Smooth muscle cell (in vitro differentiated cells): ENCODE measurements around the gene ZDHHC24. TPM values are rescaled to one million over a fixed set of nuclear protein-coding genes. Genes with fewer than 3 reads are reported as not detected.
"Not testable (repeated sequence)": the region's sequence is repeated elsewhere in the genome, so short reads cannot be mapped to it uniquely, and the experiment has no call there.

Experiments
- DNase-seq: peaks from one replicate; lab custom pipeline; 2025; ENCODE audit not compliant: unreplicated experiment; lab: John Stamatoyannopoulos, UW
- H2AFZ ChIP-seq: fragments of 200-600 bp; sonication (generic); 2 replicates; pipeline ENCODE4 v1.6.0; 2016; ENCODE audit warnings: antibody characterized with exemption, low read depth, mild to moderate bottlenecking
- H3F3A ChIP-seq: fragments of 200-600 bp; sonication (generic); 2 replicates; pipeline ENCODE4 v1.6.0; 2017; ENCODE audit warnings: antibody characterized with exemption, low read depth
- H3K27ac ChIP-seq: fragments of 200-600 bp; sonication (generic); 2 replicates; pipeline ENCODE4 v1.5.1; 2016; ENCODE audit warnings: low read depth, mild to moderate bottlenecking
- H3K27me3 ChIP-seq: fragments of 200-600 bp; sonication (generic); 2 replicates; pipeline ENCODE4 v1.6.1; 2016; ENCODE audit warnings: low read depth, mild to moderate bottlenecking
- H3K36me3 ChIP-seq: fragments of 200-600 bp; sonication (generic); 2 replicates; pipeline ENCODE4 v1.5.1; 2016; ENCODE audit warnings: low read depth
- H3K4me1 ChIP-seq: fragments of 200-600 bp; sonication (generic); 2 replicates; pipeline ENCODE4 v1.5.1; 2016; ENCODE audit warnings: low read depth
- H3K4me2 ChIP-seq: fragments of 200-600 bp; sonication (generic); 2 replicates; pipeline ENCODE4 v1.6.0; 2016; ENCODE audit warnings: mild to moderate bottlenecking
- H3K4me3 ChIP-seq: fragments of 200-600 bp; sonication (generic); 2 replicates; pipeline ENCODE4 v1.5.1; 2016; ENCODE audit warnings: mild to moderate bottlenecking
- H3K79me2 ChIP-seq: fragments of 200-600 bp; sonication (generic); 2 replicates; pipeline ENCODE4 v1.6.0; 2016; ENCODE audit warnings: low read depth, mild to moderate bottlenecking
- H3K9ac ChIP-seq: fragments of 200-600 bp; sonication (generic); 2 replicates; pipeline ENCODE4 v1.6.0; 2016; ENCODE audit warnings: low read depth
- H3K9me3 ChIP-seq: fragments of 200-600 bp; sonication (generic); replicated peaks from 2 replicates; pipeline ENCODE4 v1.5.1; 2016; ENCODE audit warnings: low read depth
- H4K20me1 ChIP-seq: fragments of 200-600 bp; sonication (generic); 2 replicates; pipeline ENCODE4 v1.6.0; 2016; ENCODE audit warnings: low read depth
- WGBS: methylation state at CpG from one replicate; pipeline ENCODE4 v1.1.7; 2016; ENCODE audit warnings: low lambda C conversion rate; 5-methylcytosine and 5-hydroxymethylcytosine counted together
- polyA plus RNA-seq: library from polyadenylated mRNA; unstranded; fragments of >200 nt; fragmentation: Nextera tagmentation; extraction: Ambion mirVana; gene quantifications from 2 replicates; pipeline ENCODE4 v1.2.1, GENCODE V29; 2016
- total RNA-seq: library from RNA; depleted of rRNA; stranded (reverse); fragments of >200 nt; gene quantifications from 2 replicates; pipeline ENCODE4 v1.2.3, GENCODE V29; 2014
- TF ChIP-seq, protein P1 (sequence below): fragments of 200-600 bp; sonication (generic); IDR thresholded peaks from 2 replicates; pipeline ENCODE4 v1.5.1; 2017; ENCODE audit warnings: borderline replicate concordance, mild to moderate bottlenecking, antibody characterized with exemption; ENCODE audit not compliant: insufficient read depth, poor library complexity, severe bottlenecking

ZDHHC24 gene
- total and polyA plus RNA-seq, 2 experiments from 2014 or later = 13.9 to 15.7 TPM

DNA sequence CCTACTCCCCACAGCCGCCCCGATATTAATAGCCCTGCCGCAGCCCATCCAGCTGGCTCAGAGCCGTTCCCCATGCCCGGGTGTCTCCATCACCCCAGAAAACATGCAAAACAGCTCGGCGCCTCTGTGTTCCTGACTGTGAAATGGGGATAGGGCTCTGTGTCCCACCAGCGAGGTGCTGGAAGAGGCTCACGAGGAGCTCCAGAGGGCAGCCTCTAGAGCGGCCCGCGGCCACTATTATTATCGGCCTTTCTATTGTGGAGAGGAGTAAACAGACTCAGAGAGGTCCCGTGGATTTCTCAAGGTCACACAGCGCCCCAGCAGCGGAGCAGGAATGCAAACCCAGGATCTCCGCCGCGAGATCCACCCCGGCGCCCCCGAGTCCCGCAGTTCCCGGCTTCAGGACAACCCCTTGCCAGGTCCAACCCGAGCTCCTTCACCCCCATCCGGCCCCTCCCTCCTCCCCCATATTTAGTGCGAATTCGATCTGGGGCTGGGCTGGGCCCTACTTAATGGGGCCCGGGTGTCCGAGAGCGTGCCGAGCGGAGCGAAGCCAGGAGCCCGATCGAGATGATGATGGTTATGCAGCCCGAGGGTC, 619 bp upstream of the ZDHHC24 start, which contains the start of gene ACTN3:
Gene ACTN3, plus strand, starts transcription at position 536 of the 598 bp plus-strand sequence. Its CDS starts 35 bp downstream, at position 571.
- Histone ChIP-seq H3K79me2 (peaks cover 6% of the 10 kb centered on the region), H3K36me3 (no peaks in the 10 kb centered on the region), H3K9me3 (no peaks in the 10 kb centered on the region), H3K4me3 (peak within 1 kb of the TSS; percentile 90), H2AFZ (peak within 1 kb of the TSS; percentile 57), H3K27me3 (no peaks in the 10 kb centered on the region), H3F3A (peaks cover 17% of the 10 kb centered on the region), H3K27ac (no peak within 1 kb of the TSS), H3K4me2 (peak within 1 kb of the TSS; percentile 96), H4K20me1 (no peaks in the 10 kb centered on the region), H3K9ac (peak within 1 kb of the TSS; percentile 86), H3K4me1 (peaks cover 13% of the 10 kb centered on the region)
- DNase-seq = no peak
- TF ChIP-seq, protein P1, sequence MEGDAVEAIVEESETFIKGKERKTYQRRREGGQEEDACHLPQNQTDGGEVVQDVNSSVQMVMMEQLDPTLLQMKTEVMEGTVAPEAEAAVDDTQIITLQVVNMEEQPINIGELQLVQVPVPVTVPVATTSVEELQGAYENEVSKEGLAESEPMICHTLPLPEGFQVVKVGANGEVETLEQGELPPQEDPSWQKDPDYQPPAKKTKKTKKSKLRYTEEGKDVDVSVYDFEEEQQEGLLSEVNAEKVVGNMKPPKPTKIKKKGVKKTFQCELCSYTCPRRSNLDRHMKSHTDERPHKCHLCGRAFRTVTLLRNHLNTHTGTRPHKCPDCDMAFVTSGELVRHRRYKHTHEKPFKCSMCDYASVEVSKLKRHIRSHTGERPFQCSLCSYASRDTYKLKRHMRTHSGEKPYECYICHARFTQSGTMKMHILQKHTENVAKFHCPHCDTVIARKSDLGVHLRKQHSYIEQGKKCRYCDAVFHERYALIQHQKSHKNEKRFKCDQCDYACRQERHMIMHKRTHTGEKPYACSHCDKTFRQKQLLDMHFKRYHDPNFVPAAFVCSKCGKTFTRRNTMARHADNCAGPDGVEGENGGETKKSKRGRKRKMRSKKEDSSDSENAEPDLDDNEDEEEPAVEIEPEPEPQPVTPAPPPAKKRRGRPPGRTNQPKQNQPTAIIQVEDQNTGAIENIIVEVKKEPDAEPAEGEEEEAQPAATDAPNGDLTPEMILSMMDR = no peak
- 3% methylated on average over 36 of the region's 37 CpGs for WGBS

DNA sequence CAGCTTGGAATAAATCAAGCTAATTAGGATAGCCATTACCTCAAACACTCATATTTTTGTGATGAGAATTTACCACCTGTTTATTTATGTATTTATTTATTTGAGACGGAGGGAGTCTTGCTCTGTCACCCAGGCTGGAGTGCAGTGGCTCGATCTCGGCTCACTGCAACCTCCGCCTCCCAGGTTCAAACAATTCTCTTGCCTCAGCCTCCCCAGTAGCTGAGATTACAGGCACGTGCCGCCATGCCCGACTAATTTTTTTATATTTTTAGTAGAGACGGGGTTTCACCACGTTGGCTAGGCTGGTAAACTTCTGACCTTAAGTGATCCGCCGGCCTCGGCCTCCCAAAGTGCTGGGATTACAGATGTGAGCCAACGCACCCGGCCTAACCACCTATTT, 896 bp downstream of the ZDHHC24 start:
- H3K27ac ChIP-seq, H3K36me3 ChIP-seq, H3K9me3 ChIP-seq, H3K27me3 ChIP-seq, H3K79me2 ChIP-seq, DNase-seq, H4K20me1 ChIP-seq, H2AFZ ChIP-seq: not testable (repeated sequence)
- Histone ChIP-seq H3F3A (peaks cover 17% of the 10 kb centered on the region), H3K4me1 (peaks cover 13% of the 10 kb centered on the region), H3K4me3 (peak overlapping the region; percentile 90), H3K4me2 (peak overlapping the region; percentile 96), H3K9ac (peak overlapping the region; percentile 86)
- 77% methylated on average over 14 of the region's 14 CpGs for WGBS

DNA sequence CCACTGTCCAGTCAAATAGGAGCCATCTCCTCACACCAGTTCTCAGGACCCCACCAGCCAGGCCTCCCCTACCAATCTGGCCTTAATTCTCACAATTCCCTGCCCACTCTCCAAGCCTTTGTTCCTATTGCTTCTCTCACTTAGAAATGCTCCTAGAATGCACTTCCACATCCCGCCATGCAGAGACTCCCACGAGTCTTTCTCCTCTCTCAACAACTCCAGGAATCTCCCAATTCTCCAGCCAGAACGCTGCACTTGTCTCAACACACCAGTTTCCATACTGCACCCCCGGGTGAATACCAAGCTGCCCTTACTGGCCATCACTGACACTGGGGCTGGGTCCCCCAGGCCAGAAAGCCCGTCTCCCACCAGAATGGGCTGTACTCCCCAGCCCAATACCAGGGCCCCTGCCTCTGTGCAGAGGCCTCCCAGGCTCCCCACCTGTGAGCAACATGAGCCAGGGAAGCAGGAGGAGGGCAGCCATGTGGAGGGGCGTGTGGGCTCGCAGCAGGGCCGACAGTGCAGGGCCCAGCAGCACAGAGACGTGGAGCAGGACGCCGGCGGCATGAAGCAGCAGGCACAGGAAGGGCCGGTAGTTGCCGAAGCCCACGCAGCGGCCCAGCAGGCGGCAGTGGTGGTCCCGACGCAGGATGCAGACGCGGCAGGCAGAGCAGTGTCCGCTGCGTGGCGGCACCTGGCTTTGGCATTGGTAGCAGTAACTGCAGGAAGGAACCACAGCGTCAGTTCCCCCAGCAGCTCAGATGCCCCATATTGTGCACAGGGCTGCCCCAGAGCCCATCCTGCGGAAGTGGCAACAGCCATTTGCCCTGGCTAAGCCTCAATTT, 2.4 kb downstream of the ZDHHC24 start:
- Histone ChIP-seq H3K36me3 (no peaks in the 10 kb centered on the region), H3K79me2 (peaks cover 6% of the 10 kb centered on the region), H3K4me1 (peaks cover 13% of the 10 kb centered on the region), H3K27me3 (no peaks in the 10 kb centered on the region), H3F3A (peaks cover 17% of the 10 kb centered on the region), H3K9me3 (no peaks in the 10 kb centered on the region), H3K4me3 (no peak overlapping the region), H2AFZ (no peak overlapping the region), H3K27ac (no peak overlapping the region), H3K4me2 (peak overlapping the region; percentile 36), H3K9ac (no peak overlapping the region), H4K20me1 (no peaks in the 10 kb centered on the region)
- 52% methylated on average over 26 of the region's 26 CpGs for WGBS
- TF ChIP-seq, protein P1 = peak; percentile 39
- no peak for DNase-seq

DNA sequence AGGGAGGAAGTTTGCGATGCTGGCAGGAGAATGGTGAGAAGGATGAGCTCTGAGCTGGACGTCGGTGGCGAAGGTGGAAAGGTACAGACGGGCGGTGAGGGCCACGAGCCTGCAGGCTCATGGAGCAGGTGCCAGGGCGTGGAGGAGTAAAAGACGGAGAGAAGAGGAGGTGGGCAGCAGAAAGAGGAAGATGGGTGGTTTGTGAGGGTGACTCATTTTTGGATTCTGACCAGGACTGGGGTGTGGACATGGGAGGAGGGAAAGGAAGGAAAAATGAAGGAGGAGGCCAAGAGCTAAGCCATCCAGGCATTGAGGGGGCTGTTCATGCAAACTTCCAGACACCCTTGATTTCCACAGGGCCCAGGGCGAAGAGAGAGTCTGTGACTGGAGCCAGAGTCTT, 3.5 kb downstream of the ZDHHC24 start:
- Histone ChIP-seq H3K4me3 (no peak overlapping the region), H3K4me2 (no peak overlapping the region), H3K9ac (no peak overlapping the region), H3K4me1 (peaks cover 13% of the 10 kb centered on the region), H2AFZ (no peak overlapping the region), H3K36me3 (no peaks in the 10 kb centered on the region), H3K27me3 (no peaks in the 10 kb centered on the region), H3F3A (peaks cover 11% of the 10 kb centered on the region), H3K27ac (no peak overlapping the region), H4K20me1 (no peaks in the 10 kb centered on the region), H3K9me3 (no peaks in the 10 kb centered on the region), H3K79me2 (peaks cover 6% of the 10 kb centered on the region)
- TF ChIP-seq, protein P1 = no peak
- no peak for DNase-seq
- WGBS = 93% methylated on average over 10 of the region's 10 CpGs
